ENCODE data around the gene MEGF11.

GRCh38 chr15:65920121-65920520 lies 333.4 kb downstream of the MEGF11 start:
- TF ChIP-seq POLR2AphosphoS5 (IDR thresholded peaks at IDR 0.05; ENCODE audit: borderline replicate concordance, low read depth, low read length) (no peak), EZH2 (IDR thresholded peaks at IDR 0.05) (no peak), FOXP2 (optimal IDR thresholded peaks at IDR 0.05; ENCODE audit: control extremely low read depth, extremely low read length, insufficient read depth) (no peak)
